Measurements from ENCODE around the gene SCARB1. TPM values are rescaled to one million over a fixed set of nuclear protein-coding genes. Genes with fewer than 3 reads are reported as not detected.
A peak's percentile ranks its signal among the peaks of the same experiment; 100 is the strongest.

SCARB1 gene
- total and polyA plus RNA-seq, 2 of the 13 experiments (the other 11 are each of a cell fraction or from before 2014, with no cell fraction given) = 63.4 to 160 TPM

- TF ChIP-seq TEAD3 (CRISPR knock-in tag; optimal IDR thresholded peaks at IDR 0.05; ENCODE audit: borderline replicate concordance) (peak; percentile 76), MXD4 (CRISPR knock-in tag; IDR thresholded peaks at IDR 0.05) (0 out of 2 replicates have a peak, but pooled peaks have one; percentile 61), TRIM24 (CRISPR knock-in tag; IDR thresholded peaks at IDR 0.05) (no peak), ZNF609 (CRISPR knock-in tag; IDR thresholded peaks at IDR 0.05; ENCODE audit: borderline replicate concordance) (peak; percentile 73; the same call in 1 of the 2 replicates), SMARCE1 (IDR thresholded peaks at IDR 0.05; ENCODE audit: borderline replicate concordance) (no peak), TAF1 (CRISPR knock-in tag; IDR thresholded peaks at IDR 0.05) (no peak; the same call in 1 of the 2 replicates), ZNF329 (CRISPR knock-in tag; IDR thresholded peaks at IDR 0.05; ENCODE audit: low read depth) (no peak), SCMH1 (CRISPR knock-in tag; IDR thresholded peaks at IDR 0.05; ENCODE audit: borderline replicate concordance) (no peak), FOXC1 (CRISPR knock-in tag; IDR thresholded peaks at IDR 0.05; ENCODE audit: borderline replicate concordance) (no peak), ZMYM2 (CRISPR knock-in tag; IDR thresholded peaks at IDR 0.05) (peak; percentile 53; the same call in 1 of the 2 replicates), TP53 (CRISPR knock-in tag; conservative IDR thresholded peaks at IDR 0.05) (no peak), FOSL1 (CRISPR knock-in tag; IDR thresholded peaks at IDR 0.05; ENCODE audit: borderline replicate concordance) (no peak), USF2 (IDR thresholded peaks at IDR 0.05; ENCODE audit: low read depth, low read length) (no peak), USF2 (CRISPR knock-in tag; IDR thresholded peaks at IDR 0.05; ENCODE audit: borderline replicate concordance) (no peak), ZNF24 (IDR thresholded peaks at IDR 0.05) (no peak), RFX1 (IDR thresholded peaks at IDR 0.05) (no peak), ATF4 (CRISPR knock-in tag; IDR thresholded peaks at IDR 0.05) (no peak), ZNF33B (CRISPR knock-in tag; IDR thresholded peaks at IDR 0.05) (0 out of 2 replicates have a peak, but pooled peaks have one; percentile 30), MIER2 (CRISPR knock-in tag; IDR thresholded peaks at IDR 0.05) (peak; percentile 33; the same call in 1 of the 2 replicates), MZF1 (CRISPR knock-in tag; IDR thresholded peaks at IDR 0.05; ENCODE audit: borderline replicate concordance) (no peak), HINFP (CRISPR knock-in tag; IDR thresholded peaks at IDR 0.05; ENCODE audit: low read depth) (0 out of 2 replicates have a peak, but pooled peaks have one; percentile 56)
Observed at GRCh38 chr12:124837958-124838803, 25.5 kb downstream of the SCARB1 start (continued).
